Measurements from ENCODE around the gene DUS2.
"Not testable (repeated sequence)": the region's sequence is repeated elsewhere in the genome, so short reads cannot be mapped to it uniquely, and the experiment has no call there.

The DUS2 gene

GRCh38 chr16:68022728-68023537, at the start of gene DUS2, which contains the start of gene DDX28:
TSS of gene DUS2 (plus strand) at chr16:68023284. CDS start at chr16:68038024, 14,740 bp downstream.
TSS of gene DDX28 (minus strand) at chr16:68023232. CDS start at chr16:68023202, 30 bp downstream.
- DNase-seq (ENCODE audit: low spot score) = peak; percentile 89

DNA sequence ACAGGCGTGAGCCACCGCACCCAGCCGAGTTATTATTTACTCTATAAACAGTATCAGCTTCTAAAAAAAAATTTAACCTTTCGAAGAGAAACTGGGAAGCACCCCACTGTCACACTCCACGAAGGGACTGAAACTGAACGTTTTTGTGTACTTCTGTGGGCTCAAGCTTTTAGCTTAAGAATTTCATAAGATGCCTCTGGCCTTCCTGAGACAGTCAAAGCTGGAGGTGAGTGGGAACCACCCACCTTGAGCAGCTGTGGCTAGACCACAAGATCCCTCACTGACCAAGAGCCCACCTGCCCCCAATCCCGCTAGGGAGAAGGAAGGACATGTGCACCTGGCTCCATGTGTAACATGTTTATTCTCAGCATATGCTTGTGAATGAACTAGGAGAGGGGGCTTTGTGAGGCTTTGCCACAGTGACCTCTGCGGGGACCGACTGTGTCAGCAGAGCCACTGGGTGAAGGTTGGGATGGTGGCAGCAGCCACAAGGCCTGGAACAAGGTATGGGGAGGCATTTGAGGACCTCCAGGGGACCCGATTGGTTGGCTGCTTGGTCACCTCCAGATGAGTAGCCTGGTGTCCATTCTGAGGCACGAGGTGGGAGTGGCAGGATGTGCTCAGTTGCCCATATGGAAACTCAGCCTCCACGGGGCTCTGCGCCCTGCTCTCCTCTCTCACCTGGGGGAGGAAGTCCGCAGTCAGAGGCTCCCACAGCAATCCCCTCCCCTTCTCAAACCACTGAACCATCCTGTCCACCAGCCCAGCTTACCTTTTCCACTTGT, 47.6 kb upstream of the DUS2 start:
- DNase-seq (ENCODE audit: low spot score) = no peak

GRCh38 chr16:67976205-67976604, 46.9 kb upstream of the DUS2 start:
- no peak for DNase-seq (ENCODE audit: low spot score)

DNA sequence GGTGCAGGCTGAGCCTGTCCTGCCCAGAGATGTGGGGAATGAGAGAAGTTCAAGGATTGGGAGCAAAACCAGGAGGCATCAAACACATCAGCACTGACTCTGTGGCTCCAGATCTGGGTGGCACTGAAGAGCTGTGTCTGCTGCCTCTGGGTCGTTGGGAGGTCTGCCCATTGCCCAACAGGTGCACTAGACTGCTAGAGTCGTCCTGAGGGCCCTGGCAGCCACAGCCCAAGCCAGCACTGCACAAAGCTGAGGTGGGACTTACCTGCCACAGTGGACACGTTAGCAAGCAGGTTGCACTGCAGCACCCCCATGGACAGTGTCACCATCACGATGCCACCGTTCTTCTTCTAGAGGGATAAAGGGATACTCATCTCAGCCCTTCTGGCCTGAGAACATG, 46.1 kb upstream of the DUS2 start:
- DNase-seq (ENCODE audit: low spot score) = no peak

GRCh38 chr16:67977469-67978227, 45.4 kb upstream of the DUS2 start:
- no peak for DNase-seq (ENCODE audit: low spot score)

GRCh38 chr16:67979955-67980678, 43.0 kb upstream of the DUS2 start, which contains the start of gene DPEP3:
TSS of gene DPEP3 (minus strand) at chr16:67980499. CDS start at chr16:67980380, 119 bp downstream.
- DNase-seq (ENCODE audit: low spot score) = no peak

DNA sequence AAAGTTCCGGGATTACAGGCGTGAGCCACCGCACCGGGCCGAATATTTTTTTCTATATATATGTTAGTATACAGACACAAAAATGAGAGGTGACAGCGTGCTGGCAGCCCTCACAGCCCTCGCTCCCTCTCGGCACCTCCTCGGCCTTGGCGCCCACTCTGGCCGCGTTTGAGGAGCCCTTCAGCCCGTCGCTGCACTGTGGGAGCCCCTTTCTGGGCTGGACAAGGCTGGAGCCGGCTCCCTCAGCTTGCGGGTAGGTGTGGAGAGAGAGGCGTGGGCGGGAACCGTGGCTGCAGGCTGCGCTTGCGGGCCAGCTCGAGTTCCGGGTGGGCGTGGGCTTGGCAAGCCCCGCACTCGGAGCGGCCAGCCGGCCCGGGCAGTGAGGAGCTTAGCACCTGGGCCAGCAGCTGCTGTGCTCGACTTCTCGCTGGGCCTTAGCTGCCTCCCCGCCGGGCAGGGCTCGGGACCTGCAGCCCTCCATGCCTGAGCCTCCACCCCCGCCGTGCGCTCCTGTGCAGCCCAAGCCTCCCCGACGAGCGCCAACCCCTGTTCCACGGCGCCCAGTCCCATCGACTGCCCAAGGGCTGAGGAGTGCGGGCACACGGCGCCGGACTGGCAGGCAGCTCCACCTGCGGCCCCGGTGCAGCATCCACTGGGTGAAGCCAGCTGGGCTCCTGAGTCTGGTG, 40.9 kb upstream of the DUS2 start:
- DNase-seq (ENCODE audit: low spot score) = no peak

- DNase-seq (ENCODE audit: low spot score) = no peak
Measured at GRCh38 chr16:67986949-67987348, 36.1 kb upstream of the DUS2 start.

- DNase-seq (ENCODE audit: low spot score) = no peak
Measured at GRCh38 chr16:67987460-67988160, 35.5 kb upstream of the DUS2 start.

DNA sequence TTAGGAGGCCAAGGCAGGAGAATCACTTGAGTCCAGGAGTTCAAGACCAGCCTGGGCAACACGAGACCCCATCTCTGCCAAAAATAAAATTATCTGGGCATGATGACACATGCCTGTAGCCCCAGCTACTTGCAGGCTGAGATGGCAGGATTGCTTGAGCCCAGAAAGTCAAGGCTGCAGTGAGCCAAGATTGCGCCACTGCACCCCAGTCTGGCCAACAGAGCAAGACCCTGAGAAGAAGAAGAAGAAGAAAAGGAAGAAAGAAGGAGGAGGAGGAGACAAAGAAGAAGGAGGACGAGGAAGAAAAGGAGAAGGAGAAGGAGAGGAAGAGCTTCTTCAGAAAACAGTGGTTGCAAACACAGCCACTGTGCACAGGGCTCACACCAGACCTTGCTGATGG, 34.4 kb upstream of the DUS2 start:
- no peak for DNase-seq (ENCODE audit: low spot score)

GRCh38 chr16:67989322-67990017, 33.6 kb upstream of the DUS2 start:
- no peak for DNase-seq (ENCODE audit: low spot score)

GRCh38 chr16:67990018-67990386, 33.1 kb upstream of the DUS2 start:
- no peak for DNase-seq (ENCODE audit: low spot score)

- DNase-seq (ENCODE audit: low spot score) = no peak
Measured at GRCh38 chr16:67992661-67993206, 30.4 kb upstream of the DUS2 start.

GRCh38 chr16:67993207-67994039, 29.7 kb upstream of the DUS2 start:
- peak; percentile 82 for DNase-seq (ENCODE audit: low spot score)

DNA sequence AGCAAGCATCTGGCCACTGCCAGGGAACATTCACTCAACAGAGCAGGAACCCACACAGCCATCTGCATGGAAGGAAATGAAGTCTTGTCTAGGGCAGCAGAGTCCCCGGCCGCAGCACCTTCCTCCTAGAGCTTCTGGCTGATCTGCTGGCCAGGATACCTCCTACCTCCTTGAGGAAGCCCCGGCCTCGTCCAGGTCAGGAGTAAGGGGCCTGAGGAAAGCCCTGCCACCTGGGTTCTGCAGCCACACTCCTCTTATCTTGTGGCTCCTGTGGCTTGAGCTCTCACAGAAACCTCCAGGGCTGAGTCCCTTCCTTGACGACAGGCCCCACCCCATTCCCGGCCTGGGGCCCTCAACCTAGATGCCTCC, 29.1 kb upstream of the DUS2 start:
- DNase-seq (ENCODE audit: low spot score) = not testable (repeated sequence)

- no peak for DNase-seq (ENCODE audit: low spot score)
Measured at GRCh38 chr16:67995423-67995822, 27.7 kb upstream of the DUS2 start.

GRCh38 chr16:67996666-67997065, 26.4 kb upstream of the DUS2 start:
- no peak for DNase-seq (ENCODE audit: low spot score)

GRCh38 chr16:67998231-67998778, 24.8 kb upstream of the DUS2 start:
- DNase-seq (ENCODE audit: low spot score) = not testable (repeated sequence)
